ENCODE measurements around the gene PUM2. TPM values are rescaled to one million over a fixed set of nuclear protein-coding genes. Genes with fewer than 3 reads are reported as not detected.

The PUM2 gene
- polyA plus RNA-seq, 5 donors = 85.2 to 138 (median 125) TPM

DNA sequence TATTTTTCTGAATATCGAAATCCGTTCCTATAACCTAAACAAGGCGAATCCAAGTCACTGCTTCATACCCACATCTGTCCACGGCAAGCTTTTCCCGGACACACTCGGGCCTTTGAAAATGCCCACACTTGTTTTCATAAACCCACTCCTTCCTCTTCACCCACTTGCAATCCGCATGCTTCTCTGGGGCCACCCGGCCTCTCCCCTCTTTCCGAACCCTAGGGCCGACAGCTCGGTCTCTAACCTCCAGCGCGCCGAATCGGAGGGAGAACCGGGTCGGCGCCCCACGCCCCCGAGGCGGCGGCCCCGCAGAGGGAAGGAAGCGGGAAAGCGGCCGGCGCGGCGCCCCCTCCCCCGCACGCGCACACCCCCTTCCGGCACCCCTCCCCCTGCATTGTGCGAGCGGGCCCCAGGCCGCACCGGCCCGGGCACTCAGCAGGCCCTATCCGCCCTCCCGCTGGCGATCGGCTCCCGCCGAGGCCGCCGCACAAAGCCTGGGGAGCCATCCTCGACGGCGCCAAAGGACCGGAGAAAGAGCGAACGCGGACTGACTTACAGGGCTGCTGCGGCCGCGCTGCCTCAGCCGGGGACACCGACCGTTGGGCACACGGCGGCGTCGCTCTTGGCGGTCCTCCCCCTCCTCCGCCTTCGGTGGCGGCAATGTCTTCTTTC lies 467 bp downstream of the PUM2 start:
- peak; percentile 61 to 75 for DNase-seq

GRCh38 chr2:20349513-20349921 lies 1.1 kb downstream of the PUM2 start:
- no peak for DNase-seq

GRCh38 chr2:20348542-20348941 lies 2.1 kb downstream of the PUM2 start:
- no peak for DNase-seq

DNA sequence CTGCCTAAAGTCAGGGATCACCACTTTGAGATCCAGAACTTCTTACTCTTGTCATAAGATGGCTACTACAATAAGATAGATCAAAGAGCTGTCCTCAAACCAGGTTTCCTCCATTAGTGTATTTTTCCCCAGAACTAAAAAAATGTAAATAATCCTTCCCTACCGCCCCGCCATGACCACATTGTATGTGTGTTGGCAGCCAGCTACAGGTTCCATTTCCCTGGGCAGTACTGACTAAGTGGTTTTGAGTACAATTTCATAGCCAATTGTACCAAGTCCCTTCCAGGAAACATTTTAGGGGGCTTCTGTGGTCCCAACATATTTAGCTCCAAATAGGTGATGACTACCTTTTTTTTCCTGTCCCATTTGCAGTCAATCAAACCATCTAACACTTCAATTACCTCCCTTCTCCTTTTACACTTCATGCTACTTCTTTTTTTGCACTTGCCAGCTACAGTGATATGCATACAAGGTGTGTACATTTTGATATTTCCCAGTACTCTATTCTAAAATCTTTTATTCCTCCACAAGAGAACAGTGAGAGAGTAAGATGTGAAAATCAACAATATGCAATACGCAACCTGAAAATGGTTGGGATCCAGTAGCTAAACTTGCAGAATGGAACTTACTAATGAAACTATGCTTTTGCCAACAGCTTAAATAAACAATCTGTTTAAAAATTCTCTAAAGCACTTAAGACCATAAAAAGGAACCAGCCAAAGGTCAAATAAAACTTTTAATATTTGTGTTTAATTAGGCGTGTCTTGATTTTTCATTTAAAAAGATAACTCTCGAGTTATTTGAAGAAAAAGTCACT lies 3.9 kb downstream of the PUM2 start:
- DNase-seq = no peak

GRCh38 chr2:20343128-20343527 lies 7.5 kb downstream of the PUM2 start:
- no peak for DNase-seq

DNA sequence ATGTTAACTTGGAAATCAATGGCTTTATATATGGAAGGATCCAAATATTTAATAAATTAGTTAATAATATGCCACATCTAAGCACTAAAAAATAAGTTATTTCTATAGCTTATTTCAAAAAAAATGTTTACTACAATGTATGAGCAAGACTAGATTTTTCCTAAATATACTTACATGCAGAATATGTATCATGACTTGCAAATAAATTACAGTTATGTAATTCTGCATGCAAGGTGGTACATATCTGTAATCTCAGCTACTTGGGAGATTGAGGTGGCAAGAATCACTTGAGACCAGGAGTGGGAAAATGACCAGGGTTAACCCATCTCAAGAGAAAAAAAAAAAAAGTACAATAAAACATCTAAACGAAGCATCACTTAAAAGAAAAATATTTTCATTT lies 11.6 kb downstream of the PUM2 start:
- no peak for DNase-seq

GRCh38 chr2:20334605-20335203 lies 15.9 kb downstream of the PUM2 start:
- DNase-seq = no peak

DNA sequence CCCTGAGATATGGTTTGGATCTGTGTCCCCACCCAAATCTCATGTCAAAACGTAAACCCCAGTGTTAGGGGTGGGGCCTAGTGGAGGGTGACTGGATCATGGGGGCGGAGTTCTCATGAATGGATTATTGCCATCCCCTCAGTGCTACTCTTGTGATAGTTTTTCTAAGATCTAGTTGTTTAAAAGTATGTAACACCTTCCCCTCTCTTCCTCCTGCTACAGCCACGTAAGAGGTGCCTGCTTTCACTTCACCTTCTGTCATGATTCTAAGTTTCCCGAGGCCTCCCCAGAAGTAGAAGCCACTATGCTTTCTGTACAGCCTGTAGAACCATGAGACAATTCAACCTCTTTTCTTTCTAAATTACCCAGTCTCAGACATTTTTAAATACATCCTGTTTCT lies 16.9 kb downstream of the PUM2 start:
- no peak for DNase-seq

DNA sequence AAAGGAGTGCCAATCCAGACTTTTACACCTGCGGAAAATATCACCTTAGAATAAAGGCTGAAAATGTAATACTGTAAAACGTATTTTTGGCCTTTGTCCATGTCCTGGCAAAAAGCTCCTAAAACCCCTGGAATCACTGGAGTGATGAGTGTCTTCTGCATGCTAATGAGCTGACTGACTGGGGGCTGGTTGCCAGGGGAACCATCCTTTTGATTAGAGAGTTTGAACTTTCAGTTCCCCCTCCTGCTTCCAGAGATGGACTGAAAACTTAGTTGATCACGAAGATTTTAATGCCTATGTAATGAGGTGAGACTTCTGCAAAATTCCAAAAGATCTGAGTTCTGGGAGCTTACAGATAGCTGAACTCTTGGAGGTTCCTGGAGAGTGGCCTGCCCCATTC lies 20.5 kb downstream of the PUM2 start:
- no peak for DNase-seq

DNA sequence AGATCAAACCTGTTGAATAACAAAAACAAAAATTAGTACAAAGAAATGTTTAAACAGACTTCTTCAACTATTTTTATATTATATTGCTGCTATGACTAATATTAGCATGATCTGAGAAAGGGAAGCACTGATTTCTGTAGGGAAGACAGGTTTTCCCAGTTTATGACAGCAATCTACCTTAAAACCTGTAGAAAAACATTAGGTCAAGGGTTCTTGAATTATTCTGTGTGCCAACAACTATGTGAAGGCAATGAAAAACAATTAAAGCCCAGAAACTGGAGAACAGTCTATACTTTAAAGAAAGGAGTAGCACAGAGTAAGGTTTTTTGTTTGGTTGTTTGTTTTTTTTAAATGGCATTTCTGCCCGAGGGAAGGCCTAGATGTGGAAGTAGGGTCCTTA lies 23.3 kb downstream of the PUM2 start:
- DNase-seq = no peak

DNA sequence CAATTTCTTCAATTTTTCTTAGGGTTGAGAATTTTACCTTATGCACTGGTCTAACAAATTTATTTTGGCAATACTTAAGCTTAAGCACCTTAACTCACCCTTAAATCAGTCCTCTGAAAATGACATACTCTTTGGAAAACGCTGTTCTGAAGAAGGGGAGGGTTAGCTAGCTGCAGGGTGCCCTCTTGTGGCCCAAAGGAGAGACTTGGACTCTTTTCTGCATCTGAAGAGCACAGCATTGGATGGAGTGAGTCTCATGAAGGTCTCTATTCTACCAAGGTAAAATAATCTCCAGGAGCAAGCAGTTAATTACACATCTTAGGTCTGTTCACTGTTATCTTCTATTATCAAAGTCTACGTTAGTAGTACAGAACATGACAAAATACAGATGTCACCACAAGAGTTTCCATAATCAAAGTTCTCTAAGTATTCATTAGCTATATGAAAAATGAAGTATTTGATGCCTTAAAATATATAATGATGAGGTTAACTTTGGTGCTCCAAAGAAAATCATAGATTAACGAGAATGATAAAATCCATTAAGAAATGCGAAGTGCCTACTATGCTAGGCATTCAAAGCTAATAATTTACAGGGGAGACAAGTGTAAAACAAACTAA lies 24.4 kb downstream of the PUM2 start:
- peak in 1 of 2 donors; percentile 41 for DNase-seq

DNA sequence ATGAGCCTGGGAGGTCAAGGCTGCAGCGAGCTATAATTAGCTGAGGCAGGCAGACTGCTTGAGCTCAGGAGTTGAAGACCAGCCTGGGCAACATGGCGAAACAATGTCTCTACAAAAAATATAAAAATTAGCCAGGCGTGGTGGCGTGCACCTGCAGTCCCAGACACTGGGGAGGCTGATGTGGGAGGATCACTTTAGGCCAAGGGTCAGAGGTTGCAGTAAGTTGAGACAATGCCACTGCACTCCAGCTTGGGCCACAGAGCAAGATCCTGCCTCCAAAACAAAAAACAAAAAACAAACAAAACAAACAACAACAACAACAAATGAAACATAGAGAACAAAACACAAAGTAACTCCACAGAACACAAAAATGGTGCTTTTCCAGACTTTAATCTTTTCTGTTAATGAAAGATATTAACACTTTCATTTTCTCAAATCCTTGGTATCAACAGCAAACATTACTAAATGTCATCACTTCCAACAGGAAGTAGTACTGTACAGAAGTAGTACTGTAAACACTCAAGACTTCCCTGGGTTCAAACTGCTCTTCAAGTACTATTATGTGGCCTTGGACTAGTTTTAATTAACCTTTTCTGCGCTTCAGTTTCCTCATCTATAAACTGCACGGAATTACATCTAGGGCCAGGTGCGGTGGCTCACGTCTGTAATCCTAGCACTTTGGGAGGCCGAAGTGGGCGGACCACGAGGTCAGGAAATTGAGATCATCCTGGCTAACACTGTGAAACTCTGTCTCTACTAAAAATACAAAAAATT lies 27.9 kb downstream of the PUM2 start:
- DNase-seq = no peak

GRCh38 chr2:20317690-20318089 lies 33.0 kb downstream of the PUM2 start:
- DNase-seq = no peak

DNA sequence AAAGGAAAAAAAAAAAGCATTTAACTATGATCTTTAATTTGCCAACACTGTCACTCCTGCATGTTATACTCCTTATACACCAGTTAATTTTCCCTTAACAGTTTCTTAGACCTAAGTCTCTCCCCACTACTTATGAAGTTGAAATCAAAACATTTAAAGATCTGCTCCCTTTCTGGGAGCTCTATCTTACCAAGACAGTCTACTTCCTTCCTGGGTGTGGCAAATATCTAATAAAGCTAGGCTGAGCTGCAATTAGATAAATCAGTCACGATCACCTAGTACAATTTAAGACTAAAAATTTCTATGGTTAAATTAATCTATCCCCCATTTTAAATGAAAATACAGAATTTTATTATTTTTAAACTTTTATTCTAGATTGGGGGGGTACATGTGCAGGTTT lies 33.4 kb downstream of the PUM2 start:
- DNase-seq = no peak

- no peak for DNase-seq
Measured at GRCh38 chr2:20314562-20315501, 35.8 kb downstream of the PUM2 start.

GRCh38 chr2:20313659-20314058 lies 37.0 kb downstream of the PUM2 start:
- no peak for DNase-seq

- no peak for DNase-seq
Measured at GRCh38 chr2:20309001-20309400, 41.6 kb downstream of the PUM2 start.

DNA sequence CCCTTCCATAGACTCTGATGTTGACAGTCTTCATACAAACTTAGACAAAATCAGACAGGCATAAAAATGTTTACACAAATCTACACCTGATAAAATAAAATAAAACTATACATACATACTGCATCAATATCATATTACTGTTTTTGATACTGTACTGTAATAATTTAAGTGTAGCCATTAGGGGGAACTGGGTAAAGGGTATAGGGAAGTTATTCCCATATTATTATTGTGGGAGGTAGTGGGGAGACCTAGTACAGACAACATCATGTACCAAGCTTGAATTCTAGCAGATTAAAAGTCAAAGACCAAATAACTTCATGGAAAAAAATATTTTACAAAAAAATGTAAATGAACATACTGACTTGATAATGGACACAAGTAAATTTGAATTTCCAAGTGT lies 43.3 kb downstream of the PUM2 start:
- DNase-seq = no peak

DNA sequence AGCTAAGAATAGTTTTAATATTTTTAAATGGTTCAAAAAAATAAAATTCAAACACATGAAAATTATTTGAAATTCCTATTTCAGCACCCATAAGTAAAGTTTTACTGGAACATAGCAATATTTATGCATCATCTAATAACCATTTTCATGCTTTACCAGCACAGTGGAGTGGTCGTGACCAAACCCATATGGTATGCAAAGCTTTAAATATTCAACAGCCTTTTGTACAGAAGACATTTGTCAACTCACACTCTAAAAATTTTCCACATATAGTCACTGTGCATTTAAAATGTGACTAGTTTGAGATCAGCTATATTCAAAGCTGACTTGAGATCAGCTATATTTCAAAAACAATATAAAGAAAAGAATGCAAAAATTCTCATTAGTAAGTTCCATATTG lies 46.2 kb downstream of the PUM2 start:
- DNase-seq = peak; percentile 77 to 83

DNA sequence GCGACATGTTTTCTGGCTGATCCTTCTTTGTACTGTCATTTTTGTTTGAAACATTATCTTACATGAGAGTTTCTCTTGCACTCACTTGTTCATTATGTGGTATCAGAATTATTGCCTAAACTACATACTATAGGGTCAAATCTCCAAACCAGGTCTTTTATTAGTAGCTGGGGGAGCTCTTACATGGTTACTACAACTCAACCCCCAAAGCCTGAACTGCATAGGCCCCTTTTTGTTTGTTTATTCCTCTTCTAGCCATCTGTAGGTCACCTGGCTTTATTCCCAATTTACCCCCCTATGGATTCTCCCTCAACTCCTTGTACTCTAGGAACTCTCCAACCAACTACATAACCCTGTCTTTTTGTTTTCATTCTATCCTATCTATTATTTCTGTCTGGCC lies 46.7 kb downstream of the PUM2 start:
- peak; percentile 22 to 26 for DNase-seq

DNA sequence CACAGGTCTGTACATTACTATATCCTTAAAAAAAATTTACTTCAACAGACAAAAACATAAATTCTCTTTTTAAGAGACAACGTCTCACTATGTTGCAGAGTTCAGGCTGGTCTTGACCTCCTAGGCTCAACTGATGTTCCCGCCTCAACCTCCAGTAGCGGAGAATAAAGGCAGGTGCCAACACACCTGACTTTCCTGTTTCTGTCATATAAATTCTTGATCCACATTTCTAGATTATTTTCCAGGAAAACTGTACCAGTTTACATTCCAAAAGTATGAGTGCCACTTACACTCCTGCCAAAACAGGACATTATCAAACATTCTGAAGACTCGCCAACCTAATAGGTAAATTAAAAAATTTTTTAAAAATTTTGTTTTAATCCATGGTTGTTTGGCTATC lies 48.6 kb downstream of the PUM2 start:
- DNase-seq = no peak

All from right lung (tissue), 5 donors.